ENCODE results near the gene AIP. TPM values are rescaled to one million over a fixed set of nuclear protein-coding genes. Genes with fewer than 3 reads are reported as not detected.
A peak's percentile ranks its signal among the peaks of the same experiment; 100 is the strongest.

Gene AIP
- total RNA-seq, result 100 to 1,000 TPM; 149 to 164 TPM

- POLR2A ChIA-PET, result interaction anchor here (0.6 to 1.2 kb wide), 5 partner anchors 9 to 147 kb away, joined by 3 read pairs; partner anchors contain the start of genes NUDT8 and PTPRCAP
- DNase-seq, result peak; percentile 99
- H3K9me3 Mint-ChIP-seq, result no peaks in the 10 kb centered on the region
- CTCF ChIA-PET, result interaction anchor here (0.5 to 2.0 kb wide), 6 partner anchors 15 to 161 kb away, joined by 4 to 10 read pairs (median 4); partner anchors contain the start of genes PPP1CA and TMEM134
- H3K36me3 Mint-ChIP-seq (ENCODE audit: low read depth), result peaks cover 31% of the 10 kb centered on the region
- peaks cover 48% of the 10 kb centered on the region for H3K4me1 Mint-ChIP-seq
- H3K27ac Mint-ChIP-seq, result peak within 1 kb of the TSS; percentile 99
- H3K4me3 Mint-ChIP-seq, result peak within 1 kb of the TSS; percentile 86
- no peaks in the 10 kb centered on the region for H3K27me3 Mint-ChIP-seq
Measured at GRCh38 chr11:67482827-67483798, at the start of gene AIP. AIP (plus strand) TSS chr11:67483026; CDS start chr11:67483159, 133 bp downstream.

- H3K27me3 Mint-ChIP-seq, result no peaks in the 10 kb centered on the region
- POLR2A ChIA-PET, result interaction anchor here (0.6 to 1.0 kb wide), 2 partner anchors 30 to 1914 kb away, joined by 3 to 9 read pairs; partner anchors contain the start of gene TBC1D10C
- no peaks in the 10 kb centered on the region for H3K9me3 Mint-ChIP-seq
- CTCF ChIA-PET, result interaction anchor here (1.0 to 2.1 kb wide), 3 partner anchors 20 to 32 kb away, joined by 3 to 7 read pairs (median 5); partner anchors contain the start of genes PPP1CA and TBC1D10C
- no peak for DNase-seq
- peak overlapping the region; percentile 68 for H3K27ac Mint-ChIP-seq
- H3K4me1 Mint-ChIP-seq, result peaks cover 56% of the 10 kb centered on the region
- H3K36me3 Mint-ChIP-seq (ENCODE audit: low read depth), result peaks cover 57% of the 10 kb centered on the region
- H3K4me3 Mint-ChIP-seq, result peak overlapping the region; percentile 38
Measured at GRCh38 chr11:67433536-67434394, 49.1 kb upstream of the AIP start.

- H3K36me3 Mint-ChIP-seq (ENCODE audit: low read depth), result peaks cover 63% of the 10 kb centered on the region
- H3K27ac Mint-ChIP-seq, result peak overlapping the region; percentile 64
- no peak for DNase-seq
- no peaks in the 10 kb centered on the region for H3K9me3 Mint-ChIP-seq
- peak overlapping the region; percentile 38 for H3K4me3 Mint-ChIP-seq
- ChIA-PET POLR2A (no interaction called here), CTCF (interaction anchor here (0.7 to 2.1 kb wide), 4 partner anchors 21 to 37 kb away, joined by 3 to 5 read pairs (median 3); partner anchors contain the start of gene TBC1D10C)
- peaks cover 58% of the 10 kb centered on the region for H3K4me1 Mint-ChIP-seq
- no peaks in the 10 kb centered on the region for H3K27me3 Mint-ChIP-seq
Measured at GRCh38 chr11:67434395-67434881, 48.4 kb upstream of the AIP start.

- peak overlapping the region; percentile 98 for H3K4me3 Mint-ChIP-seq
- peaks cover 68% of the 10 kb centered on the region for H3K36me3 Mint-ChIP-seq (ENCODE audit: low read depth)
- no peak for DNase-seq
- H3K4me1 Mint-ChIP-seq, result peaks cover 61% of the 10 kb centered on the region
- POLR2A ChIA-PET, result no interaction called here
- CTCF ChIA-PET, result interaction anchor here (0.7 to 2.1 kb wide), 4 partner anchors 22 to 37 kb away, joined by 3 to 5 read pairs (median 3); partner anchors contain the start of gene TBC1D10C
- no peaks in the 10 kb centered on the region for H3K27me3 Mint-ChIP-seq
- no peaks in the 10 kb centered on the region for H3K9me3 Mint-ChIP-seq
- H3K27ac Mint-ChIP-seq, result peak overlapping the region; percentile 77
Measured at GRCh38 chr11:67435031-67435726, 47.6 kb upstream of the AIP start.

DNA sequence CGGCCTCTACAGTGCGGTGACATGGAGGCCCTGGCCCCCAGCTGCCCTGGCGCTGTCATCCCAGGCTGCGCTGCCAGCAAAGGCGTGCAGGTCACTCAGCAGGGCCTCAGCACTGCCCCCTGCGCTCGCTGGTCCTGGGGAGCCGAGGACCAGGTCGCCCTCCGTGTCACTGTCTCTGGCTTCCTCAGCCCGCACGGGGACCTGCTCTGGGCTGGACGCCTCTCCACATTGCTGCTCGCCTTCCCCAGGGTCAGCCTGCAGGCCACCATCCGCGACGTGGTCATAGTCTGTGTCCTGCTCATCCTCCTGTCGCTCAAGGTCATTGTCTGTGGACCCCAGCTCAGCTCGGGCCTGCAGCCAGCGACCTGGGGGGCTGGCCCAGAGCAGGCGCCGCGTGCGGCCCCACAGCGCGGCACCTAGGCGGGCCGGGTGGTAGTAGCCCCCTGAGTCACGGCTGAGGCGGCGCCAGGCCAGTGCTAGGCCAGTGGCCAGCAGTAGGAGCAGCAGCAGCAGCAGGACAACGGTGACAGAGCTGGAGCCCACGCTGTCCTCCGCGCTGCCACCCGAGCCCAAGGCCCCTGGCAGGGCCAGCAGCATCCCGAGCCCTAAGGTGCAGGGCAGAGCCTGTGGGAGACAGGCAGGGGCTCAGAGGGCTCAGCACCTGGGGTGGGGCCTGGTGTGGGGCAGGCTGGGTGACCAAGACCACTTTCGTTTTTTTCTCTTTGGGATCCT is 46.9 kb upstream of the AIP start:
- Mint-ChIP-seq H3K27me3 (no peaks in the 10 kb centered on the region), H3K4me3 (peak overlapping the region; percentile 98), H3K9me3 (no peaks in the 10 kb centered on the region), H3K4me1 (peaks cover 63% of the 10 kb centered on the region), H3K36me3 (ENCODE audit: low read depth) (peaks cover 67% of the 10 kb centered on the region), H3K27ac (peak overlapping the region; percentile 89)
- no peak for DNase-seq
- ChIA-PET POLR2A (interaction anchor here (0.7 to 2.9 kb wide), 4 partner anchors 28 to 47 kb away, joined by 3 to 18 read pairs (median 6); partner anchors contain the start of genes AIP and PPP1CA), CTCF (interaction anchor here (1.2 to 4.2 kb wide), 4 partner anchors 11 to 136 kb away, joined by 4 to 29 read pairs (median 14); partner anchors contain the start of gene PPP1CA)

GRCh38 chr11:67436459-67437081 is 46.3 kb upstream of the AIP start:
- CTCF ChIA-PET, result interaction anchor here (0.9 to 4.2 kb wide), 11 partner anchors 12 to 137 kb away, joined by 3 to 29 read pairs (median 5); partner anchors contain the start of gene PPP1CA
- H3K4me1 Mint-ChIP-seq, result peaks cover 64% of the 10 kb centered on the region
- H3K27ac Mint-ChIP-seq, result peak overlapping the region; percentile 89
- peak overlapping the region; percentile 98 for H3K4me3 Mint-ChIP-seq
- POLR2A ChIA-PET, result interaction anchor here (0.7 to 2.9 kb wide), 6 partner anchors 28 to 50 kb away, joined by 3 to 18 read pairs (median 3); partner anchors contain the start of genes AIP and PPP1CA
- DNase-seq, result peak; percentile 77
- peaks cover 65% of the 10 kb centered on the region for H3K36me3 Mint-ChIP-seq (ENCODE audit: low read depth)
- no peaks in the 10 kb centered on the region for H3K9me3 Mint-ChIP-seq
- no peaks in the 10 kb centered on the region for H3K27me3 Mint-ChIP-seq

- Mint-ChIP-seq H3K4me1 (peaks cover 63% of the 10 kb centered on the region), H3K36me3 (ENCODE audit: low read depth) (peaks cover 59% of the 10 kb centered on the region)
Measured at GRCh38 chr11:67437082-67437808, 45.6 kb upstream of the AIP start, which contains the start of gene PTPRCAP. PTPRCAP (minus strand) TSS chr11:67437682; CDS start chr11:67437619, 63 bp downstream.

GRCh38 chr11:67437809-67438157 is 45.0 kb upstream of the AIP start:
- ChIA-PET CTCF (interaction anchor here (0.6 to 4.2 kb wide), 15 partner anchors 10 to 385 kb away, joined by 3 to 29 read pairs (median 5); partner anchors contain the start of genes CABP4, PPP1CA and RPS6KB2), POLR2A (interaction anchor here (0.6 to 2.9 kb wide), 6 partner anchors 18 to 45 kb away, joined by 3 to 18 read pairs (median 7); partner anchors contain the start of genes AIP, PPP1CA and TBC1D10C)
- H3K27ac Mint-ChIP-seq, result peak overlapping the region; percentile 94
- no peaks in the 10 kb centered on the region for H3K9me3 Mint-ChIP-seq
- no peaks in the 10 kb centered on the region for H3K27me3 Mint-ChIP-seq
- DNase-seq, result no peak
- peaks cover 57% of the 10 kb centered on the region for H3K36me3 Mint-ChIP-seq (ENCODE audit: low read depth)
- peaks cover 63% of the 10 kb centered on the region for H3K4me1 Mint-ChIP-seq
- peak overlapping the region; percentile 98 for H3K4me3 Mint-ChIP-seq

More at GRCh38 chr11:67437082-67437808, 45.6 kb upstream of the AIP start, which contains the start of gene PTPRCAP:
- Mint-ChIP-seq H3K4me3 (peak within 1 kb of the TSS; percentile 98), H3K9me3 (no peaks in the 10 kb centered on the region), H3K27ac (peak within 1 kb of the TSS; percentile 94), H3K27me3 (no peaks in the 10 kb centered on the region)
- CTCF ChIA-PET, result interaction anchor here (0.6 to 4.2 kb wide), 15 partner anchors 9 to 384 kb away, joined by 3 to 29 read pairs (median 5); partner anchors contain the start of genes CABP4, PPP1CA and RPS6KB2
- POLR2A ChIA-PET, result interaction anchor here (0.6 to 2.9 kb wide), 8 partner anchors 17 to 49 kb away, joined by 3 to 18 read pairs (median 5); partner anchors contain the start of genes AIP, PPP1CA and TBC1D10C
- peak; percentile 83 for DNase-seq

GRCh38 chr11:67438158-67438902 is 44.5 kb upstream of the AIP start:
- Mint-ChIP-seq H3K36me3 (ENCODE audit: low read depth) (peaks cover 51% of the 10 kb centered on the region), H3K27ac (peak overlapping the region; percentile 94), H3K4me3 (peak overlapping the region; percentile 98), H3K27me3 (no peaks in the 10 kb centered on the region), H3K4me1 (peaks cover 62% of the 10 kb centered on the region), H3K9me3 (no peaks in the 10 kb centered on the region)
- POLR2A ChIA-PET, result interaction anchor here (0.6 to 2.9 kb wide), 7 partner anchors 18 to 46 kb away, joined by 3 to 18 read pairs (median 7); partner anchors contain the start of genes AIP, PPP1CA, RAD9A and TBC1D10C
- DNase-seq, result peak; percentile 85
- CTCF ChIA-PET, result interaction anchor here (1.1 to 4.2 kb wide), 15 partner anchors 10 to 67 kb away, joined by 3 to 29 read pairs (median 5); partner anchors contain the start of genes CABP4, PITPNM1, PPP1CA and RPS6KB2
